GM18526 (cell line): Measurements from ENCODE around the gene PPIA.
A peak's percentile ranks its signal among the peaks of the same experiment; 100 is the strongest.

Experiments
- POLR2A ChIP-seq: IDR thresholded peaks from 3 replicates; pipeline ENCODE4 v1.6.1; 2011; ENCODE audit not compliant: insufficient read length; ENCODE audit errors: extremely low read depth

PPIA gene

GRCh38 chr7:44845451-44845850 lies 49.0 kb downstream of the PPIA start:
- TF ChIP-seq POLR2A, result no peak

- no peak for TF ChIP-seq POLR2A
These were observed 50.5 kb downstream of the PPIA start for GRCh38 chr7:44846816-44847508.

GRCh38 chr7:44847509-44847919 lies 51.0 kb downstream of the PPIA start:
- TF ChIP-seq POLR2A, result no peak

GRCh38 chr7:44847920-44848634 lies 51.6 kb downstream of the PPIA start, which contains the start of gene H2AZ2:
TSS of gene H2AZ2 (minus strand) at chr7:44848087. CDS start at chr7:44847971, 116 bp downstream.
- TF ChIP-seq POLR2A, result peak; percentile 66

GRCh38 chr7:44849259-44849884 lies 52.9 kb downstream of the PPIA start:
- no peak for TF ChIP-seq POLR2A

- TF ChIP-seq POLR2A, result no peak
These were observed 53.5 kb downstream of the PPIA start for GRCh38 chr7:44849885-44850544.

- no peak for TF ChIP-seq POLR2A
These were observed 56.1 kb downstream of the PPIA start for GRCh38 chr7:44852590-44852989.
